Esophagus squamous epithelium (tissue), 4 donors: ENCODE measurements around the gene ZNF181.

Experiments used
- CTCF ChIP-seq, 6 experiments: fragments of 450-650 bp in 4 of 6; fragments of 200-600 bp in 2 of 6; sonication (generic) in 2 of 6; IDR thresholded peaks; one replicate each; pipeline ENCODE4 v1.5.1; 2016 to 2019; ENCODE audit warnings: antibody characterized with exemption in 6 of 6, mild to moderate bottlenecking in 4 of 6, moderate library complexity in 4 of 6
- POLR2A ChIP-seq, 4 donors: fragments of 450-650 bp; IDR thresholded peaks; one replicate each; pipeline ENCODE4 v1.6.1; 2017; ENCODE audit warnings: antibody characterized with exemption in 4 of 4, mild to moderate bottlenecking in 4 of 4, moderate library complexity in 3 of 4

DNA sequence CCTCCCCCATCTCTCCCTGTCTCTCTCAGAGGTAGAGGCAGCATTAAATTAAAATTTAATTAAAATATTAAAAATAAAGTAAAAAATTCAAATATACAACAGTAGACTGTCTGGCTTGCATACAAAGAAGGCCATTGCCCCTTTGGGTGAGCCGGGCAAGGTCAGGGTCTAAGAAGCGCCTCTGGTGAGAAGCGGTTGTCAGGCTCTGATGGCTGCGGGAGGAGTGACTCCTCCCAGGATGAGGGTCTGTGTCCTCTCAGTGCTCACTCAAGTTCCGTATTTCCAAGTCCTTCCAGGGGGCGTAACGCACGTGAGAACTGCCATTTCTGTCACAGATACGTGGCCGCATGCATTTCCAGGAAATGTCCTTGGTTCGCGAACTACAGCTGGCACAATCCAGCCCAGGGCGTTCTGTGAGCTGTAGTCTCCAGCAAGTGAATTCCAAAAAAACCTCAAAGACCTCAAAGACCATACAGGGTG is 737 bp upstream of the ZNF181 start:
- TF ChIP-seq POLR2A (IDR thresholded peaks at IDR 0.05) (no peak), CTCF (IDR thresholded peaks at IDR 0.05) (no peak)
